IgD-negative memory B cell (primary cell): ENCODE data around the gene VAPA. TPM values are rescaled to one million over a fixed set of nuclear protein-coding genes. Genes with fewer than 3 reads are reported as not detected.
A peak's percentile ranks its signal among the peaks of the same experiment; 100 is the strongest.

Experiments
- H3K27ac Mint-ChIP-seq, 3 donors: one replicate each; pipeline ENCODE4 v1.8.0; 2020 to 2022; ENCODE audit warnings: mild to moderate bottlenecking in 3 of 3, mixed read lengths in 3 of 3, moderate library complexity in 1 of 3
- H3K27me3 Mint-ChIP-seq: one replicate; pipeline ENCODE4 v1.8.0; 2021; ENCODE audit warnings: mixed read lengths
- H3K36me3 Mint-ChIP-seq: one replicate; pipeline ENCODE4 v1.8.0; 2020; ENCODE audit warnings: mild to moderate bottlenecking, mixed read lengths
- H3K4me1 Mint-ChIP-seq, 3 donors: one replicate each; pipeline ENCODE4 v1.8.0; 2020 to 2022; ENCODE audit warnings: mixed read lengths in 3 of 3, mild to moderate bottlenecking in 1 of 3
- H3K4me3 Mint-ChIP-seq, 4 donors: one replicate each; pipeline ENCODE4 v1.8.0; 2020 to 2022; ENCODE audit warnings: mild to moderate bottlenecking in 4 of 4, mixed read lengths in 4 of 4, moderate library complexity in 3 of 4
- H3K9me3 Mint-ChIP-seq, 3 donors: one replicate each; pipeline ENCODE4 v1.8.0; 2020 to 2021; ENCODE audit warnings: mixed read lengths in 3 of 3, mild to moderate bottlenecking in 1 of 3
- polyA plus RNA-seq: library from polyadenylated mRNA; unstranded; fragments of 300-500 nt; fragmentation: Illumina TruSeq; gene quantifications from one replicate; pipeline ENCODE4 v1.2.3, GENCODE V29; 2021

VAPA gene
- polyA plus RNA-seq, 1 donor from 2014 or later: 182 TPM

DNA sequence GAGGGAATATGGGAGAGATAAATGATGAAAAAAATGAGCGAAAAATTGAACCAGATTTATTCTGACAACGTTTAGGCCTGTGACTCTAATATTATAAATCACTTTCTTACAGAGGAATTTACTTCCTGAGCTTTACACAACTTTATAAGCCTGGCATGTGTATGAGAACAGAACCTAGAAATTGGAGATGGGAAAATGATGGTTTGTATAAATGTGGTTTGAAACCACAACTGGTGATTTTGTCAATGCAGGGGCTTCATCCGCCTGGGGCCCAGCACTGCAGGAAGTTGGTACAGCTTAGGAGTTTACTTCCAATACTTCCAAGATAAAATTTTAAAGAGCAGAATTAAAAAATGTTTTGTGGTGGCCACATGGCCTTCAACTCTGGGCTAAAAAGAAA, 82.3 kb downstream of the VAPA start:
- Mint-ChIP-seq H3K4me1 (no peaks in the 10 kb centered on the region), H3K27me3 (peaks cover 18% of the 10 kb centered on the region), H3K4me3 (no peak overlapping the region)

GRCh38 chr18:9997711-9998110, 83.9 kb downstream of the VAPA start:
- Mint-ChIP-seq H3K27me3 (peaks cover 5% of the 10 kb centered on the region), H3K4me1 (no peaks in the 10 kb centered on the region), H3K9me3 (peaks cover 2 to 22% (median 16%) of the 10 kb centered on the region in 3 donors), H3K27ac (no peak overlapping the region), H3K4me3 (no peak overlapping the region), H3K36me3 (no peaks in the 10 kb centered on the region)

More for the DNA sequence above, 82.3 kb downstream of the VAPA start:
- peaks cover 2% of the 10 kb centered on the region for H3K36me3 Mint-ChIP-seq
- H3K27ac Mint-ChIP-seq: peak overlapping the region in 1 of 3 donors; percentile 33
- peaks cover 2 to 22% (median 16%) of the 10 kb centered on the region in 3 donors for H3K9me3 Mint-ChIP-seq

DNA sequence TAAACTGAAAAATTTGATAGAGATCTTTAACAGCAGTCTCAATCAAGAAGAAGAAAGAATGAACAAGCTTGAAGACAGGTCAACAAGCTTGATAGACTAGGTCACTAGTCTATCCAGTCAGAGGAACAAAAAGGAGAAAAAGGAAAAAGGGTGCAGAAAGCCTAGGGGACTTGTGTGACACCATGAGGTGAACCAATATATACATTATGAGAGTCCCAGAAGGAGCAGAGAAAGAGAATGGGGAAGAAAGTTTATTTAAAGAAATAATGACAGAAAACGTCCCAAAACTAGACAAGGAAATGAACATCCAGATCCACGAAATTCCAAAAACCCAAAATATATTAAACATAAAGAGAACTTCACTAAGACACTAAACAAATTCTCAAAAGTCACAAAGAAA, 84.5 kb downstream of the VAPA start:
- H3K27ac Mint-ChIP-seq: no peak overlapping the region
- H3K4me1 Mint-ChIP-seq: no peaks in the 10 kb centered on the region
- H3K9me3 Mint-ChIP-seq: peaks cover 2 to 22% (median 16%) of the 10 kb centered on the region in 3 donors
- peaks cover 5% of the 10 kb centered on the region for H3K27me3 Mint-ChIP-seq
- no peak overlapping the region for H3K4me3 Mint-ChIP-seq
- H3K36me3 Mint-ChIP-seq: no peaks in the 10 kb centered on the region

GRCh38 chr18:10002280-10002679, 88.5 kb downstream of the VAPA start:
- peaks cover 2% of the 10 kb centered on the region for H3K27me3 Mint-ChIP-seq
- peaks cover 0 to 1% (median 0%) of the 10 kb centered on the region in 3 donors for H3K4me1 Mint-ChIP-seq
- H3K4me3 Mint-ChIP-seq: no peak overlapping the region
- no peaks in the 10 kb centered on the region for H3K36me3 Mint-ChIP-seq
- no peak overlapping the region for H3K27ac Mint-ChIP-seq
- peaks cover 2 to 19% (median 16%) of the 10 kb centered on the region in 3 donors for H3K9me3 Mint-ChIP-seq

- Mint-ChIP-seq H3K4me3 (no peak overlapping the region), H3K36me3 (no peaks in the 10 kb centered on the region)
These were observed 89.5 kb downstream of the VAPA start for GRCh38 chr18:10003281-10003680.

DNA sequence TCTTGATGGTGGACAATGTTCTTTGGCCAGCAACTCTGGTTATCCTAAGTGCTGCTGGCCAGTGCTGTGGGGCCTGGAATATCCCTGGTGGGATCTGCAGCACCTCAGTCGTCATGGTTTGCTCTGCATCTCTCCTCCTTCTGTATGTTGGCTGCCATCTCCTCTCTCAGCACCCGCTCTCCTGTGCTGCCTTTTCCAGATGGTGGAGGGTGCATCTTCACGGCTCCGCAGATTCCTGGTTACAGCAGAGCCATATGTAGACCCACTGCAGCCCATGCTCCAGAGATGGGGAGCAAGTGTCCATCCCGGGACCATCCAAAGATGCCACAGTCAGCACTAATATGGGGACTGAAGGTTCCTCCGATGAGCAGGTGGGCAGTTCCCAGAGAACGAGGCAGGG, 90.0 kb downstream of the VAPA start:
- Mint-ChIP-seq H3K4me3 (no peak overlapping the region), H3K36me3 (no peaks in the 10 kb centered on the region), H3K27me3 (peaks cover 2% of the 10 kb centered on the region), H3K4me1 (peaks cover 0 to 1% (median 0%) of the 10 kb centered on the region in 3 donors), H3K27ac (peak overlapping the region in 1 of 3 donors; percentile 76), H3K9me3 (peaks cover 2 to 10% (median 9%) of the 10 kb centered on the region in 3 donors)

More at GRCh38 chr18:10003281-10003680, 89.5 kb downstream of the VAPA start:
- H3K27me3 Mint-ChIP-seq: peaks cover 2% of the 10 kb centered on the region
- no peak overlapping the region for H3K27ac Mint-ChIP-seq
- peaks cover 0 to 1% (median 0%) of the 10 kb centered on the region in 3 donors for H3K4me1 Mint-ChIP-seq
- peaks cover 2 to 12% (median 11%) of the 10 kb centered on the region in 3 donors for H3K9me3 Mint-ChIP-seq

GRCh38 chr18:10006311-10006893, 92.6 kb downstream of the VAPA start:
- no peaks in the 10 kb centered on the region for H3K36me3 Mint-ChIP-seq
- no peak overlapping the region for H3K27ac Mint-ChIP-seq
- peaks cover 0 to 1% (median 0%) of the 10 kb centered on the region in 3 donors for H3K4me1 Mint-ChIP-seq
- H3K9me3 Mint-ChIP-seq: no peaks in the 10 kb centered on the region
- H3K27me3 Mint-ChIP-seq: peaks cover 3% of the 10 kb centered on the region
- H3K4me3 Mint-ChIP-seq: no peak overlapping the region

DNA sequence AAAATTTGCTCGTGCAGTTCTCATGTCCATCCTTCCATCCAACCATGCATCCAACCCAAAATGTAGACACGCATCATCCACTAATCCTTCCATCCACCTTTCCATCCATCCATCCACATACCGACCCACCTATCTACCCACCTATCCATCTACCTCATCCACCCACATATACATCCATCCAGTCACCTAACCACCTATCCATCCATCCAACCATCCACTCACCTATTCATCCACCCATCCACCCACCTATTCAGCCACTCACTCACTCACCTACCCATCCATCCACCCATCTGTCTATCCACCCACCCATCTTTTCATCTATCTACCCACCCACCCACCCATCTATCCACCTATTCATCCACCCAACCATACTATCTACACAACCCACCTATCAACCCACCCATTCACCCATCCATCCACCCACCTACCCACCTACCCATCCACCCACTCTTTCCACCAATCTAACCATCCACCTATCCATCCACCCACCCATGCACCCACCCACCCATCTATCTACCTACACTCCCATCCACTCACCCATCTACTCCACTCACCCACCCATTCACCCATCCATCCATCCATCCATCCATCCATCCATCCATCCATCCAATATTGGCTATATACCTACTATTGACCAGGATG, 94.3 kb downstream of the VAPA start:
- no peaks in the 10 kb centered on the region for H3K9me3 Mint-ChIP-seq
- peaks cover 0 to 1% (median 0%) of the 10 kb centered on the region in 3 donors for H3K4me1 Mint-ChIP-seq
- H3K4me3 Mint-ChIP-seq: no peak overlapping the region
- peak overlapping the region in 1 of 3 donors; percentile 6 for H3K27ac Mint-ChIP-seq
- no peaks in the 10 kb centered on the region for H3K36me3 Mint-ChIP-seq
- peaks cover 3% of the 10 kb centered on the region for H3K27me3 Mint-ChIP-seq

Other genes with a start within 250 kb of the VAPA start
- 192 TPM for gene RAB31, start 205.7 kb upstream of the VAPA start, polyA plus RNA-seq
- gene TXNDC2, start 28.0 kb upstream of the VAPA start, polyA plus RNA-seq: not detected